ENCODE results near the gene MRPL10. TPM values are rescaled to one million over a fixed set of nuclear protein-coding genes. Genes with fewer than 3 reads are reported as not detected.

MRPL10 gene
- total RNA-seq, 1 donor from 2014 or later: 49.4 TPM

DNA sequence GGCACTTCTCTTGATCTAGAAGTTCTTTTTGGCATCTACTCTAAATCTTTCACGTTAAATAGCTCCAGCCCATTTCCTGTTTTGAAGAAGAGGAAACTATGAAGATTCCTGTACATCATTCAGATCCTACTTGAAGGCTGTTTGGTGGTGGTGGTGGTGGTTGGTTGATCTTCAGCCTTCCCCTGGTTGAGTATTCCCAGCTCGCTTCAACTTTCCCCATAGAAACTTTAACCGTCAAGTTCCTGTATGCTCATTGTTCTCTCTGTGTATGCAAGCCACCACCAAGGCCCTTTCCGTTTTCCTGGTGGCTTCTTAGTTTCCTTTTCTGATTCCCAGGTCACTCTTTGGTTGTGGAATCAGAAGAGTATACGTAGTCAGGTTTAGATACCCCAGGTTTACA, 3.4 kb upstream of the MRPL10 start:
- H3K27ac Mint-ChIP-seq: peak overlapping the region; percentile 12
- no peaks in the 10 kb centered on the region for H3K9me3 Mint-ChIP-seq
- no peak for DNase-seq (ENCODE audit: extremely low spot score, unreplicated experiment)
- no peaks in the 10 kb centered on the region for H3K27me3 Mint-ChIP-seq
- H3K4me1 Mint-ChIP-seq (ENCODE audit: unreplicated experiment): peaks cover 14% of the 10 kb centered on the region
- H3K4me3 Mint-ChIP-seq: no peak overlapping the region
- TF ChIP-seq, protein P1, sequence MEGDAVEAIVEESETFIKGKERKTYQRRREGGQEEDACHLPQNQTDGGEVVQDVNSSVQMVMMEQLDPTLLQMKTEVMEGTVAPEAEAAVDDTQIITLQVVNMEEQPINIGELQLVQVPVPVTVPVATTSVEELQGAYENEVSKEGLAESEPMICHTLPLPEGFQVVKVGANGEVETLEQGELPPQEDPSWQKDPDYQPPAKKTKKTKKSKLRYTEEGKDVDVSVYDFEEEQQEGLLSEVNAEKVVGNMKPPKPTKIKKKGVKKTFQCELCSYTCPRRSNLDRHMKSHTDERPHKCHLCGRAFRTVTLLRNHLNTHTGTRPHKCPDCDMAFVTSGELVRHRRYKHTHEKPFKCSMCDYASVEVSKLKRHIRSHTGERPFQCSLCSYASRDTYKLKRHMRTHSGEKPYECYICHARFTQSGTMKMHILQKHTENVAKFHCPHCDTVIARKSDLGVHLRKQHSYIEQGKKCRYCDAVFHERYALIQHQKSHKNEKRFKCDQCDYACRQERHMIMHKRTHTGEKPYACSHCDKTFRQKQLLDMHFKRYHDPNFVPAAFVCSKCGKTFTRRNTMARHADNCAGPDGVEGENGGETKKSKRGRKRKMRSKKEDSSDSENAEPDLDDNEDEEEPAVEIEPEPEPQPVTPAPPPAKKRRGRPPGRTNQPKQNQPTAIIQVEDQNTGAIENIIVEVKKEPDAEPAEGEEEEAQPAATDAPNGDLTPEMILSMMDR (conservative IDR thresholded peaks at IDR 0.05): no peak
- no peaks in the 10 kb centered on the region for H3K36me3 Mint-ChIP-seq

DNA sequence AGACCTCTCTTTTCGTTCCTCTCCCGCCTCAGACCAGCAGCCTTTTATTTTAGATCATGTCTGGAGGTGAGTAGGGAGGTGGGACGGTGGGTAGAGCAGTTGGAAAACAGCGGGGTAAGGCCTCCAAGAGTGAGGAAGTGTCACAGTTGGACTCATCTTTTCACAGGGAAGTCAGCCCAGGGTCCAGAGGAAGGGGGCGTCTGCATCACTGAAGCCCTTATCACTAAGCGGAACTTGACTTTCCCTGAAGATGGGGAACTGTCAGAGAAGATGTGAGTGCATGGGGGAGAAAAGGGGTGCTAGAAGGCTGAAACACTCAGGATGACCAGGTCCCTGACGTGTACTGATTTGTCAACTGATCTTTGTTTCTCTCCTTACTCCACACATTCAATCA, 590 bp upstream of the MRPL10 start:
- H3K9me3 Mint-ChIP-seq: no peaks in the 10 kb centered on the region
- no peaks in the 10 kb centered on the region for H3K27me3 Mint-ChIP-seq
- peaks cover 14% of the 10 kb centered on the region for H3K4me1 Mint-ChIP-seq (ENCODE audit: unreplicated experiment)
- peak overlapping the region; percentile 83 for H3K27ac Mint-ChIP-seq
- H3K4me3 Mint-ChIP-seq: peak overlapping the region; percentile 90
- H3K36me3 Mint-ChIP-seq: no peaks in the 10 kb centered on the region
- TF ChIP-seq, protein P1 (conservative IDR thresholded peaks at IDR 0.05): no peak
- DNase-seq (ENCODE audit: extremely low spot score, unreplicated experiment): no peak

DNA sequence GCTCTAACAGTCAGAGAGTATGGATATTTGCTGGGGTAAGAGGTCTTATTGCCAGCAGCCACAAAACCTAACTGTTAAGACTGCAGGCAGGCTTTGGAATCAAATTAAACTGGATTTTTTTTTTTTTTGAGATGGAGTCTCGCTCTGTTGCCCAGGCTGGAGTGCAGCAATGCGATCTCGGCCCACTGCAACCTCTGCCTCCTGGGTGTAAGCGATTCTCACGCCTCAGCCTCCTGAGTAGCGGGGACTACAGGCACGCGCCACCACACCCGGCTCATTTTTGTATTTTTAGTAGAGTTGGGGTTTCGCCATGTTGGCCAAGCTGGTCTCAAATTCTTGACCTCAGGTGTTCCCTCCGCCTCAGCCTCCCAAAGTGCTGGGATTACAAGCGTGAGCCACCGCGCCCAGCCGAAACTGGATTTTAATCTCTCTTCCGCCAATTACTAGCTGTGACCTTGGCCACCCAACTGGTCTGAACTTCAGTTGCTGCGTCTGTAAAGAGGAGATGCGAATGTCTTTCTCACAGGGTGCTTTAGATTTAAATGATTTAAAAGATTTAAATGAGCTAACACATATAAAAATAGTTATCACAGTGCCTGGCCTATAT, 842 bp downstream of the MRPL10 start:
- Mint-ChIP-seq H3K9me3 (no peaks in the 10 kb centered on the region), H3K4me1 (ENCODE audit: unreplicated experiment) (peaks cover 14% of the 10 kb centered on the region), H3K27ac (peak overlapping the region; percentile 83), H3K27me3 (no peaks in the 10 kb centered on the region), H3K36me3 (peaks cover 8% of the 10 kb centered on the region), H3K4me3 (peak overlapping the region; percentile 90)
- TF ChIP-seq, protein P1 (conservative IDR thresholded peaks at IDR 0.05): no peak
- no peak for DNase-seq (ENCODE audit: extremely low spot score, unreplicated experiment)

DNA sequence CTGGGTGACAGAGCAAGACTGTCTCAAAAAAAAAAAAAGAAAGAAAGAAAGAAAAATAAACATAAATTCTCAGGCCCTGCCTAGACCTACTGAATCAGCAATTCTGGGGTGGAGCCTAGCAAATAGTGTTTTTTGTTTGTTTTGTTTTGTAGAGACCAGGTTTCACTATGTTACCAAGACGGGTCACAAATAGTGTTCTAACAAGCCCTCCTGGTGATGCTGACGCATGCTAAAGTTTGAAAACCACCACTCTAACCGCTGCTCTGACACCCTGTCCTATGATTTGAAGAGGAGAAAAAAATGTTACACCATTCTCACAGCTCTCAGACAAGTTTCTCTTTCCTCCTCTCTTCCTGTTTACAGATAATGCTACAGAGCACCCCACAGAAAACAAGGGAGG, 1.5 kb downstream of the MRPL10 start:
- H3K27ac Mint-ChIP-seq: no peak overlapping the region
- H3K4me1 Mint-ChIP-seq (ENCODE audit: unreplicated experiment): peaks cover 14% of the 10 kb centered on the region
- no peaks in the 10 kb centered on the region for H3K27me3 Mint-ChIP-seq
- TF ChIP-seq, protein P1 (conservative IDR thresholded peaks at IDR 0.05): no peak
- peak overlapping the region; percentile 67 for H3K4me3 Mint-ChIP-seq
- no peaks in the 10 kb centered on the region for H3K9me3 Mint-ChIP-seq
- DNase-seq (ENCODE audit: extremely low spot score, unreplicated experiment): no peak
- peaks cover 11% of the 10 kb centered on the region for H3K36me3 Mint-ChIP-seq

DNA sequence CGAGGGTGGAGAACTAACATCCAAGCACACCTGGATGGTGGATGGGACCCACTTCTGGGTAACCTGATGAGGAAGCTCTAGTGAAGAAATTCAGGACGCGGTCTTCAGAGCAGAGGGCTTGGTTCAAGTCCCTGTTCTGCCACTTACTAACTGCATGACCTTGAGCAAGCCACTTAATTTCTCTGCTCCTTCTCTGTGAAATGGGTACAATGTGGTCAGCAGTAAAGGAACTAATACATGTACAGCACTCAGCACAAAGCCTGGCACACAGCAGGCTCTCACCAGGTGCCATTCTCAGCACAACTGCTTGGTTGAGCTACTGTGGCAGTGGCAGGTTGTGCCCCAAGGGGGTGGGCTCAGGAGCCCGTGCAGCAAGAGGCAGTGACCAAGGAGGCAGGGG, 7.8 kb downstream of the MRPL10 start:
- Mint-ChIP-seq H3K4me3 (no peak overlapping the region), H3K9me3 (no peaks in the 10 kb centered on the region), H3K36me3 (peaks cover 11% of the 10 kb centered on the region), H3K4me1 (ENCODE audit: unreplicated experiment) (peaks cover 12% of the 10 kb centered on the region), H3K27me3 (no peaks in the 10 kb centered on the region), H3K27ac (no peak overlapping the region)
- TF ChIP-seq, protein P1 (conservative IDR thresholded peaks at IDR 0.05): no peak
- DNase-seq (ENCODE audit: extremely low spot score, unreplicated experiment): no peak

All from type B pancreatic cell (in vitro differentiated cells).